Endothelial cell of umbilical vein (primary cell): ENCODE results near the gene NRXN3. TPM values are rescaled to one million over a fixed set of nuclear protein-coding genes. Genes with fewer than 3 reads are reported as not detected.

Source experiments
- BruUV-seq: library from RNA; stranded (reverse); fragments of 400-500 nt; replicated peaks from 2 replicates; lab custom pipeline; 2021; lab: Mats Ljungman, UMichigan
- CTCF ChIA-PET: fragments of 300-600, 350-600 bp; sonication (Branson Sonifier 250); formaldehyde crosslinking; loops from one replicate; lab custom pipeline; 2021; ENCODE audit warnings: antibody characterized with exemption, inconsistent platforms; lab: Charles Lee
- POLR2A ChIA-PET: fragments of 300-600, 350-600 bp; sonication (Branson Sonifier 250); formaldehyde crosslinking; loops from one replicate; lab custom pipeline; 2021; ENCODE audit warnings: antibody characterized with exemption, inconsistent platforms; lab: Charles Lee
- DNase-seq: peaks from one replicate; pipeline ENCODE4 v3.0.0-alpha.2; 2011; ENCODE audit warnings: low read depth, low spot score
- FAIRE-seq: peaks from 2 replicates; lab custom pipeline; 2011; peaks lifted over from hg19 to GRCh38; lab: Jason Lieb, UNC
- H2AFZ ChIP-seq: 2 replicates; pipeline ENCODE4 v1.6.0; 2012; ENCODE audit warnings: low read depth, low read length, control low read depth, inconsistent platforms
- H3K27ac ChIP-seq: 2 replicates; pipeline ENCODE4 v1.5.1; 2011; ENCODE audit warnings: low read depth, mild to moderate bottlenecking, control low read depth, low read length, moderate library complexity; ENCODE audit not compliant: insufficient read depth
- H3K27me3 ChIP-seq, 2 experiments: 2 replicates each; pipeline versions ENCODE4 v1.6.0 to v1.6.1; 2011; ENCODE audit warnings: low read length in 2 of 2, mixed read lengths in 1 of 2; ENCODE audit not compliant: control insufficient read depth in 2 of 2, insufficient read depth in 2 of 2
- H3K36me3 ChIP-seq, 2 experiments: 2 replicates in 1 of 2; 3 replicates in 1 of 2; pipeline ENCODE4 v1.5.1; 2011; ENCODE audit warnings: low read length in 2 of 2, mild to moderate bottlenecking in 1 of 2, moderate library complexity in 1 of 2; ENCODE audit not compliant: control insufficient read depth in 2 of 2, insufficient read depth in 2 of 2; ENCODE audit errors: extremely low read depth in 1 of 2
- H3K4me1 ChIP-seq: 3 replicates; pipeline ENCODE4 v1.5.1; 2011; ENCODE audit warnings: mild to moderate bottlenecking, low read length; ENCODE audit not compliant: control insufficient read depth, insufficient read depth; ENCODE audit errors: extremely low read depth
- H3K4me2 ChIP-seq: 2 replicates; pipeline ENCODE4 v1.6.1; 2011; ENCODE audit warnings: low read length, control low read depth, mixed read lengths; ENCODE audit not compliant: insufficient read depth
- H3K4me3 ChIP-seq, 3 experiments: fragments of 200-600 bp in 1 of 3; sonication (generic), shearing (Covaris generic) in 1 of 3; replicated peaks in 1 of 3; 2 replicates each; pipeline ENCODE4 v1.5.1; 2011 to 2016; ENCODE audit warnings: control low read depth in 3 of 3, low read length in 3 of 3, mild to moderate bottlenecking in 2 of 3, inconsistent platforms in 1 of 3, low read depth in 1 of 3, moderate library complexity in 1 of 3; ENCODE audit not compliant: insufficient read depth in 1 of 3
- H3K79me2 ChIP-seq: 2 replicates; pipeline ENCODE4 v1.6.0; 2012; ENCODE audit warnings: low read length, inconsistent platforms; ENCODE audit not compliant: control insufficient read depth, insufficient read depth
- H3K9ac ChIP-seq: replicated peaks from 2 replicates; pipeline ENCODE3; 2011; ENCODE audit warnings: low read length, control low read depth; ENCODE audit not compliant: insufficient read depth; ENCODE audit errors: extremely low read depth
- H3K9me1 ChIP-seq: replicated peaks from 3 replicates; pipeline ENCODE4 v1.6.0; 2011; ENCODE audit warnings: mild to moderate bottlenecking, low read length; ENCODE audit not compliant: control insufficient read depth, insufficient read depth; ENCODE audit errors: extremely low read depth
- H3K9me3 ChIP-seq: replicated peaks from 2 replicates; pipeline ENCODE4 v1.5.1; 2012; ENCODE audit warnings: low read length, inconsistent platforms; ENCODE audit not compliant: control insufficient read depth, insufficient read depth
- H4K20me1 ChIP-seq: replicated peaks from 2 replicates; pipeline ENCODE3; 2011; ENCODE audit warnings: mild to moderate bottlenecking, low read length; ENCODE audit not compliant: control insufficient read depth, insufficient read depth; ENCODE audit errors: extremely low read depth
- EZH2 ChIP-seq: IDR thresholded peaks from 2 replicates; pipeline ENCODE4 v1.6.1; 2012; ENCODE audit warnings: borderline replicate concordance, low read depth, mild to moderate bottlenecking, moderate library complexity, low read length, inconsistent platforms; ENCODE audit not compliant: severe bottlenecking
- FOS ChIP-seq: IDR thresholded peaks from 2 replicates; pipeline ENCODE4 v1.6.1; 2011; ENCODE audit warnings: mild to moderate bottlenecking, low read length, moderate library complexity, borderline replicate concordance; ENCODE audit not compliant: insufficient read depth
- GATA2 ChIP-seq: IDR thresholded peaks from 2 replicates; pipeline ENCODE4 v1.7.0; 2011; ENCODE audit warnings: low read depth, mild to moderate bottlenecking, moderate library complexity, mixed read lengths, low read length; ENCODE audit not compliant: insufficient read length, insufficient read depth
- JUN ChIP-seq: IDR thresholded peaks from 2 replicates; pipeline ENCODE4 v1.6.1; 2011; ENCODE audit warnings: borderline replicate concordance, low read depth; ENCODE audit not compliant: insufficient read length, insufficient read depth
- MYC ChIP-seq: IDR thresholded peaks from one replicate; pipeline ENCODE4 v1.6.1; 2011; ENCODE audit warnings: mild to moderate bottlenecking, low read depth, low read length
- POLR2A ChIP-seq: IDR thresholded peaks from 2 replicates; pipeline ENCODE4 v1.6.1; 2012; ENCODE audit warnings: low read depth, mild to moderate bottlenecking, control low read depth, low read length
- POLR2AphosphoS5 ChIP-seq: IDR thresholded peaks from 2 replicates; pipeline ENCODE4 v1.6.1; 2012; ENCODE audit warnings: low read depth, mild to moderate bottlenecking, control low read depth, low read length, moderate library complexity; ENCODE audit not compliant: insufficient read depth
- dilution Hi-C: fragments of 300-500 bp; cut with MboI; formaldehyde crosslinking; loops from one replicate; pipeline ENCODE4 v1.15.0; 2019; ENCODE audit warnings: low sequenced_read_pairs; ENCODE audit not compliant: extremely low pct_ligation_motif_present
- intact Hi-C: fragments of 100-400 bp; cut with micrococcal nuclease; formaldehyde crosslinking; loops from one replicate; pipeline ENCODE4 v1.10.0; 2022
- polyA plus RNA-seq, 4 experiments: library from polyadenylated mRNA; depleted of rRNA in 3 of 4; stranded (reverse) in 3 of 4; unstranded in 1 of 4; fragments of >200 nt; gene quantifications; 2 replicates each; pipeline versions ENCODE4 v1.2.1 to v1.2.3, GENCODE V29; 2011 to 2012; ENCODE audit warnings: missing spikeins in 1 of 4
- total RNA-seq: library from RNA; stranded (reverse); gene quantifications from 2 replicates; pipeline ENCODE4 v1.2.3, GENCODE V29; 2021
- TF ChIP-seq, protein P1 (sequence below): IDR thresholded peaks from 2 replicates; pipeline ENCODE4 v1.6.1; 2011; ENCODE audit not compliant: insufficient read depth, insufficient read length

Gene NRXN3
- total and polyA plus RNA-seq, 2 donors (not counting 3 experiments of a cell fraction or from before 2014, with no cell fraction given): 0.72 to 4.2 TPM

DNA sequence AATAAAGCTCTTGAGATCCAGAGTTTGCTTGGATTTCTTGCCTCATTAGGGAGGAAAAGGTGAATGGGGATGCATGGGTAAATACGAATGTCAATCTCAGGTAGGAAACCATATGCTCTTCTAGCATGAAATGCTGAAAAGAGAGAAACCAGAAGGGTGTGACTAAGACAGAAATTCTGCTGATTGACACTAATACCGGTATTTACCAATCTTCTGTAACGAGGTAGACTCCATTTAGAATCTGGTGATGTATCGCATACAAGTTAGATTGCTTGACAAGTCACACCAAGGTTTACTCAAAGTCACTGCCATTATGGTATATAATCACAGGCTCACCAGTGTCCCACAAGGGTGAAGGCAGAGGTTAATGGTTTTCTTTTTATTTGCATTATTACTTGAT, 337.9 kb downstream of the NRXN3 start:
- no peak overlapping the region for H3K4me2 ChIP-seq
- H3K27ac ChIP-seq: no peak overlapping the region
- H2AFZ ChIP-seq: no peak overlapping the region
- TF ChIP-seq GATA2: no peak
- TF ChIP-seq EZH2: no peak
- TF ChIP-seq POLR2A: no peak
- TF ChIP-seq, protein P1, sequence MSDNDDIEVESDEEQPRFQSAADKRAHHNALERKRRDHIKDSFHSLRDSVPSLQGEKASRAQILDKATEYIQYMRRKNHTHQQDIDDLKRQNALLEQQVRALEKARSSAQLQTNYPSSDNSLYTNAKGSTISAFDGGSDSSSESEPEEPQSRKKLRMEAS: no peak
- TF ChIP-seq POLR2AphosphoS5: no peak
- no peak for FAIRE-seq
- H3K79me2 ChIP-seq: no peaks in the 10 kb centered on the region
- H3K9me1 ChIP-seq: no peaks in the 10 kb centered on the region
- no peak overlapping the region for H3K4me3 ChIP-seq
- no peaks in the 10 kb centered on the region for H3K9me3 ChIP-seq
- ChIA-PET POLR2A (no interaction called here), CTCF (interaction anchor here (0.5 to 1.8 kb wide), 2 partner anchors 59 to 1169 kb away, joined by 3 to 4 read pairs; no protein-coding TSS in a partner anchor)
- no peaks in the 10 kb centered on the region for H3K4me1 ChIP-seq
- no TSS peak for BruUV-seq
- H4K20me1 ChIP-seq: no peaks in the 10 kb centered on the region
- dilution Hi-C loops (no loop called here), intact Hi-C loops (no loop called here)
- no peak for DNase-seq
- H3K9ac ChIP-seq: no peak overlapping the region
- H3K27me3 ChIP-seq: no peaks in the 10 kb centered on the region
- no peaks in the 10 kb centered on the region for H3K36me3 ChIP-seq

- no peak overlapping the region for H3K27ac ChIP-seq
- no peaks in the 10 kb centered on the region for H3K9me1 ChIP-seq
- no peak for FAIRE-seq
- H3K79me2 ChIP-seq: no peaks in the 10 kb centered on the region
- H4K20me1 ChIP-seq: no peaks in the 10 kb centered on the region
- no TSS peak for BruUV-seq
- H3K4me1 ChIP-seq: no peaks in the 10 kb centered on the region
- H3K4me3 ChIP-seq: no peak overlapping the region
- ChIA-PET POLR2A (no interaction called here), CTCF (no interaction called here)
- no peaks in the 10 kb centered on the region for H3K27me3 ChIP-seq
- no peaks in the 10 kb centered on the region for H3K9me3 ChIP-seq
- intact Hi-C loops (no loop called here), dilution Hi-C loops (no loop called here)
- H2AFZ ChIP-seq: no peak overlapping the region
- DNase-seq: no peak
- no peak overlapping the region for H3K4me2 ChIP-seq
- H3K9ac ChIP-seq: no peak overlapping the region
- TF ChIP-seq GATA2: no peak
- no peak for TF ChIP-seq JUN
- no peak for TF ChIP-seq MYC
- TF ChIP-seq POLR2AphosphoS5: no peak
- TF ChIP-seq, protein P1: no peak
- TF ChIP-seq FOS: no peak
- no peaks in the 10 kb centered on the region for H3K36me3 ChIP-seq
Observed at GRCh38 chr14:78509516-78509915, 339.3 kb downstream of the NRXN3 start.
